NB4 (cell line): ENCODE results near the gene ACMSD.

ENCODE experiments used
- DNase-seq: peaks from one replicate; pipeline ENCODE4 v3.0.0; 2010; ENCODE audit warnings: low read depth
- H3K4me3 ChIP-seq: one replicate; pipeline ENCODE4 v1.5.1; 2011; ENCODE audit warnings: mild to moderate bottlenecking, low read depth, low read length, moderate library complexity
- CTCF ChIP-seq: IDR thresholded peaks from one replicate; pipeline ENCODE4 v1.5.1; 2012; ENCODE audit warnings: low read depth, low read length
- MAX ChIP-seq: IDR thresholded peaks from 2 replicates; pipeline ENCODE4 v1.6.1; 2011; ENCODE audit warnings: low read depth, low read length
- MYC ChIP-seq: IDR thresholded peaks from 2 replicates; pipeline ENCODE4 v1.6.1; 2011; ENCODE audit warnings: low read depth, low read length
- POLR2A ChIP-seq: IDR thresholded peaks from 2 replicates; pipeline ENCODE4 v1.6.1; 2011; ENCODE audit warnings: mild to moderate bottlenecking; ENCODE audit not compliant: insufficient read length; ENCODE audit errors: extremely low read depth

The ACMSD gene

GRCh38 chr2:134946073-134946472 lies 107.7 kb downstream of the ACMSD start:
- DNase-seq, result no peak
- TF ChIP-seq MAX (no peak), POLR2A (no peak), MYC (no peak), CTCF (no peak)
- no peak overlapping the region for H3K4me3 ChIP-seq

GRCh38 chr2:134949981-134950708 lies 111.7 kb downstream of the ACMSD start:
- no peak for TF ChIP-seq POLR2A
- H3K4me3 ChIP-seq, result no peak overlapping the region
- no peak for DNase-seq

- H3K4me3 ChIP-seq, result no peak overlapping the region
- no peak for TF ChIP-seq MAX
- no peak for TF ChIP-seq POLR2A
- no peak for TF ChIP-seq CTCF
- no peak for DNase-seq
Measured at GRCh38 chr2:134950886-134951285, 112.5 kb downstream of the ACMSD start.
